ENCODE data around the gene LCE3A. TPM values are rescaled to one million over a fixed set of nuclear protein-coding genes. Genes with fewer than 3 reads are reported as not detected.

Gene LCE3A
- total RNA-seq, 4 donors from 2014 or later = not detected

DNA sequence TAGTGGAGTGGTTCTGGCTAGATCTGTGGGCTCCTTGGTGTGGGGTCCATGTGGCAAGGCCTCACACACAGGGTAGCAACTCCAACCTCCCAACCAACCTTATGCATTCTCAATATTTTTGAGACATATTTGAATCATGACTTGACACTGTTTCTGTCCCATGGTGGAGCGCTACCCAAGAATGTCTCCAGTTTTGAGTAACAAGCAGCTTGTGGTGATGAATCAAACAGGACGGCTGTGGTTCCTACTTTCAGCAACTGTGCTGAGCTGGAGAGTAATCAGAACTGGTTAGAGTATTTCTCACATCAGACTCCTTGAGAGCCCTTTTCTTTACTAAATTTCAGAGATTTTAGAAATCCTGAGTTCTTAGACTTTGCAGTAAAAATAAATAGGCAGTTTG lies 45.7 kb downstream of the LCE3A start:
- TF ChIP-seq, protein P1, sequence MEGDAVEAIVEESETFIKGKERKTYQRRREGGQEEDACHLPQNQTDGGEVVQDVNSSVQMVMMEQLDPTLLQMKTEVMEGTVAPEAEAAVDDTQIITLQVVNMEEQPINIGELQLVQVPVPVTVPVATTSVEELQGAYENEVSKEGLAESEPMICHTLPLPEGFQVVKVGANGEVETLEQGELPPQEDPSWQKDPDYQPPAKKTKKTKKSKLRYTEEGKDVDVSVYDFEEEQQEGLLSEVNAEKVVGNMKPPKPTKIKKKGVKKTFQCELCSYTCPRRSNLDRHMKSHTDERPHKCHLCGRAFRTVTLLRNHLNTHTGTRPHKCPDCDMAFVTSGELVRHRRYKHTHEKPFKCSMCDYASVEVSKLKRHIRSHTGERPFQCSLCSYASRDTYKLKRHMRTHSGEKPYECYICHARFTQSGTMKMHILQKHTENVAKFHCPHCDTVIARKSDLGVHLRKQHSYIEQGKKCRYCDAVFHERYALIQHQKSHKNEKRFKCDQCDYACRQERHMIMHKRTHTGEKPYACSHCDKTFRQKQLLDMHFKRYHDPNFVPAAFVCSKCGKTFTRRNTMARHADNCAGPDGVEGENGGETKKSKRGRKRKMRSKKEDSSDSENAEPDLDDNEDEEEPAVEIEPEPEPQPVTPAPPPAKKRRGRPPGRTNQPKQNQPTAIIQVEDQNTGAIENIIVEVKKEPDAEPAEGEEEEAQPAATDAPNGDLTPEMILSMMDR (IDR thresholded peaks at IDR 0.05; ENCODE audit: low read depth) = no peak

Small RNA genes lying within 50 kb of the gene (small RNA-seq; reads per million reads assigned to genes)
- gene LCE3A (not detected), gene LCE3B (not detected)

Other genes with a start within 250 kb of the LCE3A start
- gene CRNN, start 208.8 kb downstream of the LCE3A start, total RNA-seq = not detected
- not detected for gene LCE5A, start 112.3 kb downstream of the LCE3A start, total RNA-seq
- not detected for gene CRCT1, start 108.6 kb downstream of the LCE3A start, total RNA-seq
- not detected for gene LCE3E, start 56.3 kb downstream of the LCE3A start, total RNA-seq
- gene LCE3D, start 42.6 kb downstream of the LCE3A start, total RNA-seq = not detected
- gene LCE3C, start 22.9 kb downstream of the LCE3A start, total RNA-seq = not detected
- gene LCE3B, start 9.3 kb downstream of the LCE3A start, total RNA-seq = not detected
- gene LCE2D, start 40.3 kb upstream of the LCE3A start, total RNA-seq = not detected
- not detected for gene LCE2C, start 52.2 kb upstream of the LCE3A start, total RNA-seq
- gene LCE2B, start 63.0 kb upstream of the LCE3A start, total RNA-seq = not detected
- not detected for gene LCE2A, start 75.2 kb upstream of the LCE3A start, total RNA-seq
- gene LCE4A, start 85.1 kb upstream of the LCE3A start, total RNA-seq = not detected
- not detected for gene KPRP, start 134.9 kb upstream of the LCE3A start, total RNA-seq
- gene LCE1F, start 152.0 kb upstream of the LCE3A start, total RNA-seq = not detected
- not detected for gene LCE1E, start 163.2 kb upstream of the LCE3A start, total RNA-seq
- not detected for gene LCE1D, start 173.6 kb upstream of the LCE3A start, total RNA-seq
- not detected for gene LCE1C, start 183.5 kb upstream of the LCE3A start, total RNA-seq
- gene LCE1B, start 188.9 kb upstream of the LCE3A start, total RNA-seq = not detected
- not detected for gene LCE1A, start 204.4 kb upstream of the LCE3A start, total RNA-seq
- not detected for gene LCE6A, start 219.8 kb upstream of the LCE3A start, total RNA-seq
- gene LCE7A, start 236.9 kb upstream of the LCE3A start, total RNA-seq = not detected

All from subcutaneous adipose tissue (tissue), 4 donors.